ENCODE data around the gene COX7B2. TPM values are rescaled to one million over a fixed set of nuclear protein-coding genes. Genes with fewer than 3 reads are reported as not detected.

Gene COX7B2
- total and polyA plus RNA-seq, 9 of the 15 experiments (the other 6 are each of a cell fraction or from before 2014, with no cell fraction given) = 0.33 to 3.5 (median 0.67) TPM; not detected in 3

DNA sequence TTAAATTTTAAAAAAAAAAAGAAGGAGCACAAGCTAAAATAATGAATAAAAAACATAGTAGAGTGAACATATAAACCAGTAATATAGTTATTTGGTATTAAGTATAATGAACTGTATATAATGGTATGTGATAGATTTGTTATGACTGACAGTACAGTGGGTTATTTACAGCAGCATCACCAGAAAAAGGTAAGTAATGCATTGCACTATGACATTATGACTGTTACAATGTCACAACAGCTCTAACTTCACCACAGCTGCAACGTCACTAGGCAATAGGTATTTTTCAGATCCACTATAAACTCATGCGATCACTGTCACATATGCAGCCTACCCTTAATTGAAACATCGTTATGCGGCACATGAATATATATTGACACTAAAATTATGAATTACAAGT lies 72.5 kb downstream of the COX7B2 start (continued):
- TF ChIP-seq THAP12 (CRISPR knock-in tag; IDR thresholded peaks at IDR 0.05) = no peak
- TF ChIP-seq ZZZ3 (IDR thresholded peaks at IDR 0.05) = no peak
- TF ChIP-seq ZNF212 (CRISPR knock-in tag; IDR thresholded peaks at IDR 0.05) = no peak
- TF ChIP-seq ZNF282 (CRISPR knock-in tag; IDR thresholded peaks at IDR 0.05) = no peak
- no peak for TF ChIP-seq ZNF586 (CRISPR knock-in tag; conservative IDR thresholded peaks at IDR 0.05)
- no peak for TF ChIP-seq SLC30A9 (CRISPR knock-in tag; IDR thresholded peaks at IDR 0.05)

GRCh38 chr4:46830971-46831454 lies 78.0 kb downstream of the COX7B2 start:
- no peaks in the 10 kb centered on the region for H3K9me1 ChIP-seq (ENCODE audit: control insufficient read depth, insufficient read depth, low read length)
- no peak overlapping the region for H3K27ac ChIP-seq (ENCODE audit: extremely low read depth, low read depth, low read length)
- no peak overlapping the region for H3K9ac ChIP-seq (ENCODE audit: insufficient read depth in 1 of 2, low read depth in 2 of 2, low read length in 2 of 2)
- FAIRE-seq = no peak
- ChIA-PET POLR2A (no interaction called here), CTCF (ENCODE audit: low intra/inter-chr PET ratio) (no interaction called here)
- H3K27me3 ChIP-seq (ENCODE audit: control insufficient read depth in 2 of 2, insufficient read depth in 2 of 2, low read length in 2 of 2) = no peaks in the 10 kb centered on the region
- no peak for DNase-seq (ENCODE audit: extremely low read depth in 1 of 4, low spot score in 3 of 4)
- intact Hi-C loops (cut with micrococcal nuclease) (no loop called here), in situ Hi-C loops (cut with MboI) (loop anchor here (25.0 kb wide), 1 partner anchor 556 kb away; no protein-coding TSS in a partner anchor)
- no peak overlapping the region for H3K4me2 ChIP-seq (ENCODE audit: insufficient read depth, low read length)
- no peaks in the 10 kb centered on the region for H3K79me2 ChIP-seq (ENCODE audit: control insufficient read depth, insufficient read depth, low read length)
- no peaks in the 10 kb centered on the region for H3K4me1 ChIP-seq (replicated peaks in 1 of 2; ENCODE audit: control insufficient read depth in 2 of 2, insufficient read depth in 2 of 2, low read length in 2 of 2)
- H3K36me3 ChIP-seq (ENCODE audit: control insufficient read depth, insufficient read depth, low read length) = no peaks in the 10 kb centered on the region
- H4K20me1 ChIP-seq (replicated peaks; ENCODE audit: control insufficient read depth, insufficient read depth, low read length) = no peaks in the 10 kb centered on the region
- ATAC-seq = no peak
- no peak overlapping the region for H3K4me3 ChIP-seq
- no peak overlapping the region for H2AFZ ChIP-seq (ENCODE audit: low read depth, low read length)
- 2% methylated on average over 18 of the region's 24 CpGs for WGBS (ENCODE audit: insufficient coverage, low coverage, missing lambda C conversion rate)
- no TSS peak for BruUV-seq (replicated peaks)
- no peaks in the 10 kb centered on the region for H3K9me3 ChIP-seq (replicated peaks; ENCODE audit: control insufficient read depth, insufficient read depth, low read depth, low read length)
- no peak for TF ChIP-seq YY1 (IDR thresholded peaks at IDR 0.05; ENCODE audit: borderline replicate concordance in 1 of 3, control insufficient read depth in 1 of 3, extremely low read depth in 1 of 3, insufficient read depth in 3 of 3, insufficient read length in 1 of 3, insufficient replicate concordance in 2 of 3, low read depth in 1 of 3, low read length in 2 of 3)
- TF ChIP-seq ZNF311 (CRISPR knock-in tag; IDR thresholded peaks at IDR 0.05) = no peak
- TF ChIP-seq, protein P1, sequence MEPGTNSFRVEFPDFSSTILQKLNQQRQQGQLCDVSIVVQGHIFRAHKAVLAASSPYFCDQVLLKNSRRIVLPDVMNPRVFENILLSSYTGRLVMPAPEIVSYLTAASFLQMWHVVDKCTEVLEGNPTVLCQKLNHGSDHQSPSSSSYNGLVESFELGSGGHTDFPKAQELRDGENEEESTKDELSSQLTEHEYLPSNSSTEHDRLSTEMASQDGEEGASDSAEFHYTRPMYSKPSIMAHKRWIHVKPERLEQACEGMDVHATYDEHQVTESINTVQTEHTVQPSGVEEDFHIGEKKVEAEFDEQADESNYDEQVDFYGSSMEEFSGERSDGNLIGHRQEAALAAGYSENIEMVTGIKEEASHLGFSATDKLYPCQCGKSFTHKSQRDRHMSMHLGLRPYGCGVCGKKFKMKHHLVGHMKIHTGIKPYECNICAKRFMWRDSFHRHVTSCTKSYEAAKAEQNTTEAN (CRISPR knock-in tag; IDR thresholded peaks at IDR 0.05) = no peak
